K562 (cell line): ENCODE data around the gene PLCL2. TPM values are rescaled to one million over a fixed set of nuclear protein-coding genes. Genes with fewer than 3 reads are reported as not detected.

ENCODE experiments used
- ATAC-seq: fragments of 200-7000 bp; cut with Tn5 transposase; 3 replicates; pipeline ENCODE4 v1.9.1; 2020; ENCODE audit warnings: moderate library complexity
- BruUV-seq: library from RNA; stranded (reverse); fragments of 400-500 nt; replicated peaks from 2 replicates; lab custom pipeline; 2021; lab: Mats Ljungman, UMichigan
- CTCF ChIA-PET: fragments of 300-600 bp; formaldehyde crosslinking; extraction: SDS; loops from one replicate; lab custom pipeline; 2021; ENCODE audit warnings: low intra/inter-chr PET ratio; lab: Yijun Ruan, JAX
- POLR2A ChIA-PET: fragments of 300-600, 350-650 bp; sonication (Branson Sonifier 250); formaldehyde crosslinking; extraction: SDS; loops from one replicate; lab custom pipeline; 2021; ENCODE audit warnings: antibody characterized with exemption, inconsistent platforms; lab: Yijun Ruan, JAX
- DNase-seq, 4 experiments: peaks; one replicate each; pipeline versions ENCODE4 v3.0.0 to v3.0.0-alpha.2; 2011 to 2018; ENCODE audit warnings: low spot score in 3 of 4, mixed read lengths in 3 of 4; ENCODE audit errors: extremely low read depth in 1 of 4
- FAIRE-seq: peaks from 2 replicates; lab custom pipeline; 2011; peaks lifted over from hg19 to GRCh38; lab: Jason Lieb, UNC
- H2AFZ ChIP-seq: 2 replicates; pipeline ENCODE4 v1.6.0; 2011; ENCODE audit warnings: low read depth, low read length, control low read depth, inconsistent platforms
- H3K27ac ChIP-seq: fragments of 200-600 bp; 3 replicates; pipeline ENCODE4 v1.8.0; 2011; ENCODE audit warnings: low read depth, mild to moderate bottlenecking, control low read depth, inconsistent platforms, low read length, moderate library complexity, mixed read lengths; ENCODE audit errors: extremely low read depth
- H3K27me3 ChIP-seq, 2 experiments: fragments of 300-600 bp in 1 of 2; 2 replicates in 1 of 2; 3 replicates in 1 of 2; pipeline versions ENCODE4 v1.6.0 to v1.8.0; 2011; ENCODE audit warnings: inconsistent platforms in 2 of 2, low read length in 2 of 2, mild to moderate bottlenecking in 1 of 2, mixed read lengths in 1 of 2, moderate library complexity in 1 of 2; ENCODE audit not compliant: control insufficient read depth in 2 of 2, insufficient read depth in 2 of 2
- H3K36me3 ChIP-seq: fragments of 300-600 bp; 3 replicates; pipeline ENCODE4 v1.8.0; 2011; ENCODE audit warnings: mild to moderate bottlenecking, low read length, inconsistent platforms; ENCODE audit not compliant: control insufficient read depth, insufficient read depth
- H3K4me1 ChIP-seq, 2 experiments: fragments of 200-600 bp in 1 of 2; replicated peaks in 1 of 2; 2 replicates in 1 of 2; 3 replicates in 1 of 2; pipeline versions ENCODE4 v1.5.1 to v1.8.0; 2011; ENCODE audit warnings: inconsistent platforms in 2 of 2, low read length in 2 of 2, mild to moderate bottlenecking in 1 of 2, mixed read lengths in 1 of 2, moderate library complexity in 1 of 2; ENCODE audit not compliant: control insufficient read depth in 2 of 2, insufficient read depth in 2 of 2
- H3K4me2 ChIP-seq: 2 replicates; pipeline ENCODE4 v1.6.1; 2011; ENCODE audit warnings: low read length, control low read depth, inconsistent platforms, mixed read lengths; ENCODE audit not compliant: insufficient read depth
- H3K4me3 ChIP-seq: fragments of 200-600 bp; sonication (generic), shearing (Covaris generic); 2 replicates; pipeline ENCODE4 v1.5.1; 2016; ENCODE audit warnings: control low read depth, inconsistent platforms
- H3K79me2 ChIP-seq: fragments of 200-600 bp; 3 replicates; pipeline ENCODE4 v1.8.0; 2011; ENCODE audit warnings: low read length, inconsistent platforms; ENCODE audit not compliant: control insufficient read depth, insufficient read depth
- H3K9ac ChIP-seq, 2 experiments: 2 replicates each; pipeline versions ENCODE4 v1.6.0 to v1.6.1; 2011; ENCODE audit warnings: low read depth in 2 of 2, low read length in 2 of 2, control low read depth in 1 of 2, inconsistent platforms in 1 of 2, mild to moderate bottlenecking in 1 of 2, mixed read lengths in 1 of 2; ENCODE audit not compliant: insufficient read depth in 1 of 2
- H3K9me1 ChIP-seq: one replicate; pipeline ENCODE4 v1.6.0; 2011; ENCODE audit warnings: inconsistent platforms, mild to moderate bottlenecking, low read length, moderate library complexity; ENCODE audit not compliant: control insufficient read depth, insufficient read depth
- H3K9me3 ChIP-seq: replicated peaks from 2 replicates; pipeline ENCODE4 v1.5.1; 2011; ENCODE audit warnings: low read depth, low read length, inconsistent platforms; ENCODE audit not compliant: control insufficient read depth, insufficient read depth
- H4K20me1 ChIP-seq: replicated peaks from 2 replicates; pipeline ENCODE4 v1.6.1; 2011; ENCODE audit warnings: low read length, inconsistent platforms, mixed read lengths; ENCODE audit not compliant: control insufficient read depth, insufficient read depth
- CEBPZ ChIP-seq: fragments of 150-350 bp; IDR thresholded peaks from 2 replicates; pipeline ENCODE4 v1.6.1; 2014; ENCODE audit warnings: low read depth, mild to moderate bottlenecking, low read length, borderline replicate concordance
- SIRT6 ChIP-seq: IDR thresholded peaks from one replicate; pipeline ENCODE4 v1.6.1; 2012; ENCODE audit warnings: low read depth, mild to moderate bottlenecking, control low read depth, inconsistent platforms, low read length, moderate library complexity
- WGBS: fragments of 100-300 bp; shearing (Covaris generic); methylation state at CpG from one replicate; pipeline ENCODE4 v1.1.6; 2016; ENCODE audit warnings: low coverage, mixed read lengths; ENCODE audit not compliant: insufficient coverage; ENCODE audit errors: missing lambda C conversion rate; 5-methylcytosine and 5-hydroxymethylcytosine counted together
- in situ Hi-C: fragments of 300-500 bp; cut with MboI; formaldehyde crosslinking; loops from 4 replicates; pipeline ENCODE4 v1.15.0; 2018; ENCODE audit warnings: inconsistent platforms, mixed read lengths
- intact Hi-C: fragments of 100-400 bp; cut with micrococcal nuclease; formaldehyde crosslinking; loops from 2 replicates; pipeline ENCODE4 v1.14.2; 2022
- polyA plus RNA-seq, 8 experiments: library from polyadenylated mRNA; depleted of rRNA in 4 of 8; stranded (reverse) in 5 of 8; unstranded in 3 of 8; fragments of >200 nt; fragmentation: Nextera tagmentation in 2 of 8; fragmentation: Illumina TruSeq in 1 of 8; extraction: Ambion mirVana in 2 of 8; extraction: Trizol in 1 of 8; gene quantifications; 2 replicates each; pipeline versions ENCODE4 v1.2.1 to v1.2.3, GENCODE V29; 2011 to 2014; ENCODE audit warnings: inconsistent platforms in 1 of 8, missing spikeins in 1 of 8
- total RNA-seq, 7 experiments: library from RNA; depleted of rRNA in 6 of 7; stranded (reverse); fragments of >200 nt in 6 of 7; fragmentation: Illumina TruSeq in 2 of 7; extraction: Trizol in 2 of 7; gene quantifications; 2 replicates each; pipeline versions ENCODE4 v1.2.1 to v1.2.3, GENCODE V29; 2011 to 2021; ENCODE audit warnings: low replicate concordance in 1 of 7

Gene PLCL2
- total and polyA plus RNA-seq, 9 of the 15 experiments (the other 6 are each of a cell fraction or from before 2014, with no cell fraction given): 0.03 to 0.18 (median 0.11) TPM; not detected in 2

DNA sequence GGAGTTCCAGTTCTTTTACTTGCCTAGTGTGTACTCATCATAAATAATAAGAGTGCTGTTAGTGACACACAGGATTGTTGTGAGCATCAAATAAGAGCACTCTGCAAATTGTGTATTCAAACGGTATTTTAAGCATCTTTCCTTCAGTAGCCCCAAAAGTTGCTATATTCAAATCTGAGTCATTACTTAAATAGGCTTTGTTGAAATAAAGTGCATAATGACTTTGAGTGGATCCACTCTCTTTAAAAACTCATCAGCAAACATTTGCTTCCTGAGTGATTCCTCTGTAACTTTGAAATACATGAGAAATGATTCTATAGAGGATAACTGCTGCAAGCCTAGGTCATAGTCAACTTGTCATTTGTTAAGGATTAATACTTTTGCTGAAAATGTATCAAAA is 29.3 kb upstream of the PLCL2 start:
- no peak overlapping the region for H3K27ac ChIP-seq
- TF ChIP-seq CEBPZ (no peak), SIRT6 (no peak)
- TF ChIP-seq, all 486 proteins: peak for 0
- no peaks in the 10 kb centered on the region for H3K27me3 ChIP-seq
- FAIRE-seq: no peak
- ChIA-PET CTCF (no interaction called here), POLR2A (no interaction called here)
- 0% methylated on average over 1 of the region's 1 CpG for WGBS
- H3K36me3 ChIP-seq: no peaks in the 10 kb centered on the region
- no peak overlapping the region for H3K4me3 ChIP-seq
- intact Hi-C loops: no loop called here
- DNase-seq: no peak
- H3K79me2 ChIP-seq: no peaks in the 10 kb centered on the region
- no peaks in the 10 kb centered on the region for H3K9me3 ChIP-seq
- H3K4me1 ChIP-seq: no peaks in the 10 kb centered on the region
- H3K9me1 ChIP-seq: no peaks in the 10 kb centered on the region
- ATAC-seq: no peak
- no peak overlapping the region for H3K4me2 ChIP-seq
- no peak overlapping the region for H2AFZ ChIP-seq
- no peak overlapping the region for H3K9ac ChIP-seq
- BruUV-seq: no TSS peak
- in situ Hi-C loops: no loop called here
- no peaks in the 10 kb centered on the region for H4K20me1 ChIP-seq
